Measurements from ENCODE around the gene METTL24.

DNA sequence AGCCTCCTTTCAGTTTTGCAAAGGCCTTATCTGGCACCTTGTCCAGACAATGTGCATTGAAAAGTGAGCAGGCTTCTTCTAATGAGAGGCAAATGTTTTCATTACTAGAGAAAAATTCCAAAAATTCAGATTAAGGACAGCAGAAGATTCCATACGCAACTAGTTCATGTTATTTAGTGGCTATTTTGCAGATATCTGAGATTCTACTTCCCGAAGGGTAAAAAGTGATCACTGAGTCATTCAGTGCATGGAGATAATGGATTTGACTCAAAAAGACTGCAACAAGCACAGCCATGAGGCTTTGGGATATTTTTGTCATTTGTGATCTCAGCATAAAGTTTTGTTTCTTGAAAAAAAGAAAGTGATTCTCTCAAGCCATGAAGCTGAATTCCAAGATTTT, 29.9 kb downstream of the METTL24 start:
- TF ChIP-seq, protein P1, sequence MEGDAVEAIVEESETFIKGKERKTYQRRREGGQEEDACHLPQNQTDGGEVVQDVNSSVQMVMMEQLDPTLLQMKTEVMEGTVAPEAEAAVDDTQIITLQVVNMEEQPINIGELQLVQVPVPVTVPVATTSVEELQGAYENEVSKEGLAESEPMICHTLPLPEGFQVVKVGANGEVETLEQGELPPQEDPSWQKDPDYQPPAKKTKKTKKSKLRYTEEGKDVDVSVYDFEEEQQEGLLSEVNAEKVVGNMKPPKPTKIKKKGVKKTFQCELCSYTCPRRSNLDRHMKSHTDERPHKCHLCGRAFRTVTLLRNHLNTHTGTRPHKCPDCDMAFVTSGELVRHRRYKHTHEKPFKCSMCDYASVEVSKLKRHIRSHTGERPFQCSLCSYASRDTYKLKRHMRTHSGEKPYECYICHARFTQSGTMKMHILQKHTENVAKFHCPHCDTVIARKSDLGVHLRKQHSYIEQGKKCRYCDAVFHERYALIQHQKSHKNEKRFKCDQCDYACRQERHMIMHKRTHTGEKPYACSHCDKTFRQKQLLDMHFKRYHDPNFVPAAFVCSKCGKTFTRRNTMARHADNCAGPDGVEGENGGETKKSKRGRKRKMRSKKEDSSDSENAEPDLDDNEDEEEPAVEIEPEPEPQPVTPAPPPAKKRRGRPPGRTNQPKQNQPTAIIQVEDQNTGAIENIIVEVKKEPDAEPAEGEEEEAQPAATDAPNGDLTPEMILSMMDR (IDR thresholded peaks at IDR 0.05) = no peak
- no peak for TF ChIP-seq POLR2A (IDR thresholded peaks at IDR 0.05)
